Loucy (cell line): ENCODE data around the gene L3MBTL4.

ENCODE experiments used
- H2AFZ ChIP-seq: fragments of 200-600 bp; sonication (generic); 2 replicates; pipeline ENCODE4 v1.6.0; 2016; ENCODE audit warnings: antibody characterized with exemption, mild to moderate bottlenecking, low read length, moderate library complexity
- H3F3A ChIP-seq: fragments of 200-600 bp; 2 replicates; pipeline ENCODE4 v1.6.0; 2016; ENCODE audit warnings: antibody characterized with exemption, low read depth, mild to moderate bottlenecking
- H3K27me3 ChIP-seq: fragments of 200-600 bp; sonication (generic); 2 replicates; pipeline ENCODE4 v1.6.1; 2014; ENCODE audit warnings: low read length, mild to moderate bottlenecking; ENCODE audit not compliant: insufficient read depth, poor library complexity, severe bottlenecking
- H3K36me3 ChIP-seq: fragments of 200-600 bp; sonication (generic); 2 replicates; pipeline ENCODE4 v1.6.1; 2016; ENCODE audit warnings: low read length; ENCODE audit not compliant: insufficient read depth
- H3K4me1 ChIP-seq: fragments of 200-600 bp; sonication (generic); 2 replicates; pipeline ENCODE4 v1.5.1; 2014; ENCODE audit warnings: low read length, mild to moderate bottlenecking; ENCODE audit not compliant: insufficient read depth, poor library complexity, severe bottlenecking
- H3K4me2 ChIP-seq: fragments of 200-600 bp; sonication (generic); 2 replicates; pipeline ENCODE4 v1.6.0; 2014; ENCODE audit warnings: antibody characterized with exemption, low read length, low read depth, mild to moderate bottlenecking; ENCODE audit not compliant: poor library complexity, severe bottlenecking
- H3K4me3 ChIP-seq: fragments of 200-600 bp; sonication (generic); 2 replicates; pipeline ENCODE4 v1.5.1; 2014; ENCODE audit warnings: low read length, mild to moderate bottlenecking, mixed read lengths; ENCODE audit not compliant: poor library complexity, severe bottlenecking
- H3K79me2 ChIP-seq: fragments of 200-600 bp; sonication (generic); 2 replicates; pipeline ENCODE4 v1.6.1; 2014; ENCODE audit warnings: low read length; ENCODE audit not compliant: insufficient read depth
- H3K9ac ChIP-seq: fragments of 200-600 bp; sonication (generic); 2 replicates; pipeline ENCODE4 v1.6.0; 2014; ENCODE audit warnings: mild to moderate bottlenecking, low read depth, low read length, moderate library complexity; ENCODE audit not compliant: poor library complexity, severe bottlenecking
- H3K9me2 ChIP-seq: fragments of 200-600 bp; sonication (generic); replicated peaks from 2 replicates; pipeline ENCODE4 v1.6.1; 2016; ENCODE audit warnings: low read depth, low read length, mixed read lengths
- H3K9me3 ChIP-seq: fragments of 200-600 bp; sonication (generic); 2 replicates; pipeline ENCODE4 v1.6.1; 2014; ENCODE audit warnings: mild to moderate bottlenecking, antibody characterized with exemption, low read length, low read depth; ENCODE audit not compliant: insufficient read depth
- H4K20me1 ChIP-seq: fragments of 200-600 bp; sonication (generic); 2 replicates; pipeline ENCODE4 v1.6.0; 2014; ENCODE audit warnings: antibody characterized with exemption, low read length, mild to moderate bottlenecking; ENCODE audit not compliant: insufficient read depth, poor library complexity, severe bottlenecking
- CTCF ChIP-seq: fragments of 200-600 bp; sonication (generic); conservative IDR thresholded peaks from 2 replicates; pipeline ENCODE4 v1.5.1; 2014; ENCODE audit warnings: mild to moderate bottlenecking, antibody characterized with exemption, low read length
- EZH2phosphoT487 ChIP-seq: fragments of 200-600 bp; IDR thresholded peaks from 2 replicates; pipeline ENCODE4 v1.6.1; 2018; ENCODE audit warnings: antibody characterized with exemption, mild to moderate bottlenecking, moderate library complexity, borderline replicate concordance

L3MBTL4 gene

GRCh38 chr18:6236258-6236657 lies 178.5 kb downstream of the L3MBTL4 start:
- H4K20me1 ChIP-seq: no peaks in the 10 kb centered on the region
- no peak for TF ChIP-seq CTCF
- no peaks in the 10 kb centered on the region for H3K79me2 ChIP-seq
- no peak overlapping the region for H3K9ac ChIP-seq
- H3K9me2 ChIP-seq: no peaks in the 10 kb centered on the region
- H3K27me3 ChIP-seq: no peaks in the 10 kb centered on the region
- no peaks in the 10 kb centered on the region for H3K9me3 ChIP-seq
- H3K4me3 ChIP-seq: no peak overlapping the region
- no peak overlapping the region for H3K4me2 ChIP-seq
- H2AFZ ChIP-seq: no peak overlapping the region
- no peaks in the 10 kb centered on the region for H3K36me3 ChIP-seq
- no peaks in the 10 kb centered on the region for H3K4me1 ChIP-seq
- no peaks in the 10 kb centered on the region for H3F3A ChIP-seq

GRCh38 chr18:6222271-6222670 lies 192.4 kb downstream of the L3MBTL4 start:
- Histone ChIP-seq H3K9me3 (0 out of 2 replicates have a peak, but pooled peaks cover 4% of the 10 kb centered on the region), H4K20me1 (no peaks in the 10 kb centered on the region), H3K9me2 (no peaks in the 10 kb centered on the region), H3K4me2 (no peak overlapping the region), H3K27me3 (no peaks in the 10 kb centered on the region), H3K79me2 (no peaks in the 10 kb centered on the region), H3K36me3 (no peaks in the 10 kb centered on the region), H3K4me3 (no peak overlapping the region), H3F3A (no peaks in the 10 kb centered on the region), H3K9ac (no peak overlapping the region), H2AFZ (no peak overlapping the region), H3K4me1 (no peaks in the 10 kb centered on the region)
- no peak for TF ChIP-seq EZH2phosphoT487

GRCh38 chr18:6221602-6222014 lies 193.1 kb downstream of the L3MBTL4 start:
- Histone ChIP-seq H2AFZ (no peak overlapping the region), H3K4me2 (no peak overlapping the region), H3K4me1 (no peaks in the 10 kb centered on the region), H3K4me3 (no peak overlapping the region), H3K9me3 (0 out of 2 replicates have a peak, but pooled peaks cover 4% of the 10 kb centered on the region), H3K36me3 (no peaks in the 10 kb centered on the region), H3K9me2 (no peaks in the 10 kb centered on the region), H3K27me3 (no peaks in the 10 kb centered on the region), H3F3A (no peaks in the 10 kb centered on the region), H3K79me2 (no peaks in the 10 kb centered on the region), H4K20me1 (no peaks in the 10 kb centered on the region), H3K9ac (no peak overlapping the region)
- TF ChIP-seq EZH2phosphoT487 (no peak), CTCF (no peak)

DNA sequence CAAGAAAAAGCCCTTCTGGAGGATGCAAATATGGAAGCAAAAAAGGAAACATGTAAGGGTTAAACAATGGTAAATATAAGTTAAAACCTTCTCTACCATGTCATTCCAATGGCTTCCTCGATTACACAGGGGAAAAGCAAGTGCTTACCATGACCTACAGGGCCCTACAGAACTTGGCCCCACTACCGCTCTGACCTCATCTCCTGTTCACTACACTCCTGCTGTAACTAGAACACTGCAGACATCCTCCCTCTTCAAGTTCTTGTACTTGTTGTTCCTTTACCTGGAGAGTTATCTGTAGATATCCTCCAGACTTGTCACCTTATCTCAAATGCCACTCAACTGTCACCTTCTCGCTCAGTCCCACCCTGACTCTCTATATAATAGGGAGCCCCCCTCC lies 194.6 kb downstream of the L3MBTL4 start:
- no peaks in the 10 kb centered on the region for H3K4me1 ChIP-seq
- no peaks in the 10 kb centered on the region for H3K36me3 ChIP-seq
- no peak overlapping the region for H3K4me2 ChIP-seq
- no peaks in the 10 kb centered on the region for H3K79me2 ChIP-seq
- H3K27me3 ChIP-seq: no peaks in the 10 kb centered on the region
- TF ChIP-seq CTCF (no peak), EZH2phosphoT487 (no peak)
- no peak overlapping the region for H2AFZ ChIP-seq
- no peak overlapping the region for H3K9ac ChIP-seq
- H3F3A ChIP-seq: no peaks in the 10 kb centered on the region
- no peaks in the 10 kb centered on the region for H3K9me2 ChIP-seq
- no peaks in the 10 kb centered on the region for H4K20me1 ChIP-seq
- 0 out of 2 replicates have a peak, but pooled peaks cover 4% of the 10 kb centered on the region for H3K9me3 ChIP-seq
- H3K4me3 ChIP-seq: no peak overlapping the region
